ENCODE results near the gene SPACA7.

Gene SPACA7

DNA sequence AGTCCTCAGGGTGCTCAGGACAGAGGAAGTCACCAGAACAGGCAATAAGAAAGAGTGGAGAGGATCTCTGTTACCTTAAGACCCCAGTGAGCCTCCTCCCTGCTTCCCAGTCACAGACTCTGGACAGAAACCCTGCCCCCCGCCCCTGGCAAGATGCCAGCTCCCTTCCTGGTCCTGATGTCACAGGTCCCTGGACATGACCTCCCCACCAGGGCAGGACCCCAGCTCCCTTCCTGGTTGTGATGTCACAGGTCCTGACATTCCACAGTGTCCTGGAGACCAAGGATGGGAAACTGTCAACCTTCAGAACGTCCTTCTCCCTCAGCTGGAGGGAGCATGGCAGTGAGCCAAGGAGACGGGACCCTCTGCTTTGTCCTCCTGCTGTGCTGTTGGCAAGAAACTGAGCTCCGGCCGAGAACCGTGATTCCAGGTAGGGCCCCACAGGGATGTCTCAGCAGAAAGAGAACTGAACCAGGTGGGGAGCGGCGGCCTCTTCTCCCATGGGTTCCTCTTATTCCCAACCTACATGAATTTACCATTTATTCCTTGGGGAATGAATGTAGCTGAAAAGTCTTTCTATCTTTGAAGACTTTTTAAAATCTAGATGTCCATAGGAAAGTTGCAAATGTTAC lies at the start of gene SPACA7:
SPACA7 (plus strand) TSS at position 306 of the 632 bp plus-strand sequence; CDS start at position 337, 31 bp downstream.
- no peak for DNase-seq

DNA sequence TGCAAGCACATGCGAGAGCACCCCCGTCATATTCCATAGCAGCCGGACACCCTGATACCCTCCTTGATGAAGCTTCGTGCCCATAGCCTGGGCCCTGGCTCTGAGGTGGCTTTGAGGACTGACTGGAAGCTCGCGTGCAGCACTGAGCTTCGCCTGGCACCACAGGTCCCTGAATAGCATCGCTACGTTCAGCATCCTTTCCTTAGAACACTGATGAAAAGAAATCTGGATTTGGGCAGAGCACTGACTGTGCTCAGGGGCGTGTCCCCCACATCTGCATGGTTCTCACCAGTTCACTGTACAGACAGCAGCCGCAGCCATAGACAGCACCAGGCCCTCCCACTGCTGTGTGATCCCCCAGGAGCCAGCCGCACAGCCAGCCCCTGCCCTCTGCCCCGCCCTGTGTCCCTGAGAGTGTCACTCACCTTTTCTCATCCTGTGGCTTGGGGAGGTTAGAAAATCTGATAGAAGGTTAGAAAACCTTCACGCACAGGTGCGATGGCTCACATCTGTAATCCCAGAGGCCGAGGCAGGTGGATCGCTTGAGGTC lies 49.3 kb upstream of the SPACA7 start:
- DNase-seq = no peak

DNA sequence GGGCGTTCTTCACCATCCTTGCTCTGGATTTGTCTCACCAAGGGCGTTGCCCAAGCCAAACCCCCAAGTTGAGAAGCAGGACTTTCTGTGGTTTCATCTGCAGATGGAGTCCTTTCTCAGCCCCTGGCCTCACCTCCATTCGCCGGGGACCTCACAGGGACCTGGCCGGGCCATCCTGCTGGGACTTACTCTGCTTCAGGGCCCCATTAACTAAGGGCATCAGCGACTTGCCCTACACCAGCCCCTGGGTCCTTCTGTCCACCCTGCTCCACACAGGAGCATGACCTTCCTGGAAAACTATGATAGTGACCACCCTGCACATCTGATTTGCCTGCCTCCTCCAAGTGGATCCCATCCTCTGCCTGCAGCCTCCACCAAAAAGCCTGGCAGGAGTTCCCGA lies 47.2 kb upstream of the SPACA7 start:
- no peak for DNase-seq

DNA sequence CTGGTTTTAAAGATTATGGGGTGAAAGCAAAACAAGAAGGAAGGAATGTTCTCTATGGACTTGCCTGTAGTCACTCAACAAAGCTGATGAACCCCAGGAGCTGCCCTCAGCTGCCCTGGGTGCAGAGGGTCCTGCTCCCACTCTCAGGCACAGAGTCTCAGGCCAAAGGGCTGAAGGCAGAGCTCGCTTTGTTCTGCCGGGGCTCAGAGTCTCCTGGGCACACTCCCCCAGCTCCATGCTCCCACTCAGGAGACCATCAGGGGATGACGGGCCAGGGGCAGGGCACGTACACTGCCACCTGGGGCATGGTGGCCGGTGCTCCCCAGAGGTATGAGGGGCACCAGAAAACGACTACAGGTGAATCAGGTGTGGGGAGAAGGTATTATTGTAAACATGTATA lies 46.8 kb upstream of the SPACA7 start:
- no peak for DNase-seq

DNA sequence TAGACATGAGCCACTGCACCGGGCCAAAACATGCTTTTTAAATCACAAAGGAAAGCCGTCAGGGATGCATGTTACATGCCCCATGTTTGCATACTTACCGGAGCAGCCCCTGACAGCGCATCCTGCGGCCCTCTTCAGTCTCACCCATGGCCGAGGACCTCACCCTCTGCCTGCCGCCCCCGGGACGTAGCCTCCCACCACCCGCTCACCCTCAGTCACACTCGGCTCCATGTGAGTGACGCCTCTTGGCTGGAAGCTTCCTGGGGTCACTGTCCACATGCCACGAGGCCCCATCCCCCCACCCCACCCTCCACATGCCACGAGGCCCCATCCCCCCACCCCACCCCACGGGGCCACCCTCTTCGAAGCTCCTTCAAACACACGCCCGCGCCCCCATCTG lies 46.1 kb upstream of the SPACA7 start:
- DNase-seq = no peak

GRCh38 chr13:112330479-112331381 lies 45.4 kb upstream of the SPACA7 start:
- no peak for DNase-seq

DNA sequence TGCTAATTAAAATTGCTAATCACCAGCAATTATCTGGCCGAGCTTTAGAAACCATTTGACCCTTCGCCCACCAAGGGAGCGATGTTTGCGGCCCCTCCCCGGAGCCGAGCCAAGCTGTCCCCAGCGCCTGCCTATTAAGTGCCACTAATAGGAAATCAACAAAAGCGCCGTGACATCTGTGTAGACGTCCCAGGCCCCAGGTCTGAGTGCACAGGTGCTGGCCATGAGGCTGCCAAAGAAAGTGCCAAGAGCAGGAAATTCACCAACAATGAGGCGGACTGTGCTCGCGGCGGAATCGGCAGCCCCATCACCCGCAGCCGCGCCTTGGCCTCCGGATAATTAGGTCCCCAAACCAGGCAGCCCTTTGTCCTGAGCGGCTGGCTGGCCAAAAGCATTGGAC lies 44.5 kb upstream of the SPACA7 start:
- DNase-seq = no peak

- no peak for DNase-seq
These were observed 43.4 kb upstream of the SPACA7 start for GRCh38 chr13:112332727-112333126.

DNA sequence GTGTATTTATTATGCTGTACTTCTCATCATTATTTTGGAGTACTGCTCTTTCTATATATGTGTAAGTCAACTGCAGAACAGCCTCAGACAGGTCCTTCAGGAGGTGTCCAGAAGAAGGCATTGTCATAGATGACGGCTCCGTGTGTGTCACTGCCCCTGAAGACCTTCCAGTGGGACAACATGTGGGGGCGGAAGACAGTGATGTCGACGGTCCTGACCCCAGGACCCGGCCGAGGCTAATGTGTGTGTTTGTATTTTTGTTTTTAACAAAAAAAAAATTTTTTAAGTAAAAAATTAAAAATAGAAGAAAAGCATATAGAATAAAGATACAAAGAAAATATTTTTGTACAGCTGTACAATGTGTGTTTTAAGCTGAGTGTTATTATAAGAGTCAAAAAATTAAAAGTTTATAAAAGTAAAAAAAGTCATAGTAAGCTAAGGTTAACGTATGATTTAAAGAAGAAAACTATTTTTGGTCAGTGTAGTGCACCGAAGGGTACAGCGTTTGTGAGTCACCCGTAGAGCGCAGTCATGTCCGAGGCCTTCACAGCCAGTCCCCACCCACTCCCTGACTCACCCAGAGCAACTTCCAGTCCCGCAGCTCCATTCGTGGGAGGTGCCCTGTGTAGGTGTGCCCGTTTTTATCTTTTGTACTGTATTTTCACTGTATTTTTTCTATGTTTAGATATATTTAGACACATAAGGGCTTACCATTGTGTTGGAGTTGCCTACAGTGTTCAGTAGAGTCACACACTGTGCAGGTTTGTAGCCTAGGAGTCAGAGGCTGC lies 42.2 kb upstream of the SPACA7 start:
- DNase-seq = no peak

DNA sequence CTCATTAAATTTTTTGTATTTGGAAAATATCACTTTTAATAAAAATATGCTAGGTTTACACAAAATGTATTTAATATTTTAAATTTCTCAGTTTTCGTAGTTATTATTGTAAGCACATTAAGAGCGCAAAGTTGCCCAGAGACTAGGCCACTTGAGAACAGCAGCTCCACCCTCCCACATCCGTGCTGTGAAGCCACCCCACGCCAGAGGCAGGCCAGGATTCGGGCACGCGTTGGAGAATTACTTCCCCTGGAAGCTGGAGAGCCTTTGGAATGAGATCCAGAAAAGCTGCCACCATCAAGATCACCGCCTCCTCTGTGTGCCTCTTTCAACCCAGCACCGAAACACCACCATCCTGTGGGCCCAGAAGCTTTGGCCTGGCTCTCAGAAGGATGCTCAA lies 41.0 kb upstream of the SPACA7 start:
- DNase-seq = no peak

DNA sequence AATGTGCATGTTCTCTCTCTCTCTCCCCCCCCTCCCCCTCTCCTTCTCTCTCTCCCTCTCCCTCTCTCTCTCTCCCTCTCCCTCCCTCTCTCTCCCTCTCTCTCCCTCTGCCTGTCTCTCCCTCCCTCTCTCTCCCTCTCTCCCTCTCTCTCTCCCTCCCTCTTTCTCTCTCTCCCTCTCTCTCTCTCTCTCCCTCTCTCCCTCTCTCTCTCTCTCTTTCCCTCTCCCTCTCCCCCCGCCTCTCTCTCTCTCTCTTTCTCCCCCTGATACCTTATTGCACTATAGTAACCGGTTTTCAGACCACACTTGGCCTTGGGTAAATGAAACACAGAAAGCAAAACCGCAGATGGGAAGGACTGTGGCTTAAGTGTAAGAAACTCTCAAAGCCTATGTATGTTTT lies 34.7 kb upstream of the SPACA7 start:
- no peak for DNase-seq

DNA sequence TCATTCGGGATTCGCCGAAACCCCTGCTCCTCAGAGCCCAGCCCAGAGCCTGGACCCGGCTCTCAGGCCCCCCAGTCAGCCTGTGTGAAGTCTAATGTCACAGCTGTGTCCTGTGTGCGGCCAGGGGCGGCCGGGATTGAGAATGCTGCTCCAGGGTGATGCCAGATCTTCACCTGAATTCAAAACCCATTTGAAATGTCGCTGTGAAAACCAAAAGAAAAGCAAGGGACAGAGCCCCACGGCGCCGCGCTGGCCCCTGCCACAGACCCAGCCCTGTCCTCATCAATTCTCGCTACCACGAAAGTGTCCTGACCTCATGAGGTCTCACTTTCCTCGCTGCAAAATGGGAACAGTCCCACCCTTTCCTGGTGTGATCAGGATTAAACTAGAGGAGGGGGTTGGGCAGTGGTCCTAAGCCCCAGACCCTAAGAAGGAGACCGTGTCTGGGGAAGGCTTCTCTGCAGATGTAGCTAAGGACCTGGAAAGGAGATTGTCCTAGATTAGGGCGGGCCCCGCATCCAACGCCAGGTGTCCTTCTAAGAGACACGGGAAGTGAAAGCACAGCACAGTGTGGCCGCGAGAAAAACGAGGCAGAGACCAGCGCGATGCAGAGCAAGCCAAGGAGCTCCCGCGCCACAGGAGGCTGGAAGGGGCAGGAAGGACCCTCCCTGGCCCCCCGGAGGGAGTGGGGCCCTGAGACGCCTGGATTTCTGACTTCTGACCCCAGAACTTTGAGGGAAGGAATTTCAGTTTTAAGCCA lies 34.0 kb upstream of the SPACA7 start:
- no peak for DNase-seq

DNA sequence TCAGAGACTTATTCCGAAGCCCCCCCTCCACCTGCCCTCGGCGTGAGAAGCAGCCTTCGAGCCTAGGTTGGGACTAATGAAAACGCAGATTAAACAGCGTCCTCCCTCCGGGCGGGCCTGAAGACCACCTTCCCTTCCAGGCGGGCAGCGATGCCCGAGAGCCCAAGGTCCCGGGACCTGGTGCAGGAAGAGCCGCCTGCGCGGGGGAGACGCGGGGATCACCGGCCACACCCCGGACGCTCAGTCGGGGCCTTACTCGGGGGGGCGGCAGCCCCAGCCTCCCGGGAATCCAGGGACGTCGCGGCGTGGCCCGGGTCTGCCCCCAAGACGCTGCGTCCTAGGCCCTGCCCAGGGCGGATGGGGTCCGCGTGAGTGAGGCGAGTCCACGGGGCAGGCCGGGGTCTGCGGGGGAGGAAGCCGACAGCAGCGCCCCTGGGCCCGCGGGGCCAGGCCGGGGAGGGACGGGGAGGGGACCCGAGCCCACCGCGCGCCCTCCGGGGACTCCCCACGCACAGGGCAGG lies 33.3 kb upstream of the SPACA7 start:
- DNase-seq = no peak

DNA sequence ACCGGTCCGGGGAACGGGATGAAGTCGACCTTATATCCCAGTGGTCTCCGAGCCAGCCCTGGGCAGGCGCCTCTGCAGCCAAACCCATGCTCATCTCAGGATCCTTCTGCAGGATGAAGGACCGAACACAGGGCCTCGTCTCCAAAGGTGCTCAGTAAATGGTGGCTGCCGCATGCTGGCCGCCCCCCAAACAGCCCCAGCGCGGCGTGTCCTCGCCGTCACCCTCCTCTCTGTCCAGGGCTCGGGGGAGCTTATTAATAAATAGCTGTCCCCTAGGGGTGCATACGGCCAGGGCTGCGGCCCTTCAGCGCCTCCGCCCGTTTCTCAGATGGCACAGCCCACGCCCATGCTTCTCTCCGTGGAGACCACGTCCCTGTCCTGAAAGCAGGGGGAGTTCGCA lies 32.6 kb upstream of the SPACA7 start:
- DNase-seq = no peak

- no peak for DNase-seq
These were observed 30.4 kb upstream of the SPACA7 start for GRCh38 chr13:112345826-112346172.

DNA sequence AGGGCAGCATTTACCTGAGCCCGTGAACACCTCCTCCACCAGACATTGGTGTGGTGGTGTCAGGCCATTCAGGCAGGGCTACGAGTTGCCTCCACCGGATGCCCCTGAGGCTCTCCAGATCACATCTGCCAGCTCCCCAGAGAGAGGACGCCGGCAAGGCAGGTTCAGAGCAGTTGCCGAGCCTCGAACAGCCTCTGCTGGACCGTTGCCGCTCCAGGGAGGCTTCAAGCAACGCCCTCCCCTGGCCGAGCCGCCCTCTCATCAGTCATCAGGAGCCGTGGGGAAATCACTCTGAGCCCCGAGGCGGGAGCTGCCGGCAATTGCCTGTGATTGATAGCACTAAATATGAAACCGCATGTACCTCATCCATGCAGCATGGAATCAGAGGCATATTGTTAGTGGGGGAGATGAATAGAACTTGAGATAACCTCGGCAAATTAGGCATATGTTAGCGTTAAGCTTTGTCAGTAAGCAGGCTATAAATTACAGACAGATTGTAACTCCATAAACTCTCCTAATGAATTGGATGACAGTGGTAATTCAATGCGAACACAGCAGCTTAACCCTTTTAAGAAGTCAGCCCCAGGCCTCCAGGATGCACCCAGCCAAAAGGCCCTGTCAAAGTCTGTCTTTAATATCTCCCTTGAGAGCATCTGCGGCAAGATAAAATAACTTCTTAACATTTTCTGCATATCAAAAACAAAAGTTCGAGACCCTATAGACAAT lies 29.8 kb upstream of the SPACA7 start:
- no peak for DNase-seq

DNA sequence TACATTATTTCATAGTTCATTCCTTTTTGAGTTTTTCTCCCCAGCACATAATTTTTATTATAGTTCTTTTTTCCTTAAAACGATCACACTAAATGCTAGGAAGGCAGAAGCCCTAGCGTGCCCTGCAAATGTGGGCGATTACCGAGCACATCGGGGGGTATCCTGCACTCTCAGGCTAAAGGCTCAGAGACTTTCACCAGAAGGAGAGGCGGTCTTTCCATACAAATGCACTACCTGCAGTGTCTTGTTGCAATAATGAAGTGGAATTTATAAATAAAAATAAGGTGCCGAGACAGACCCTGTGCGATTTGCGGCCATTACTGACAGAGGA lies 29.3 kb upstream of the SPACA7 start:
- no peak for DNase-seq

DNA sequence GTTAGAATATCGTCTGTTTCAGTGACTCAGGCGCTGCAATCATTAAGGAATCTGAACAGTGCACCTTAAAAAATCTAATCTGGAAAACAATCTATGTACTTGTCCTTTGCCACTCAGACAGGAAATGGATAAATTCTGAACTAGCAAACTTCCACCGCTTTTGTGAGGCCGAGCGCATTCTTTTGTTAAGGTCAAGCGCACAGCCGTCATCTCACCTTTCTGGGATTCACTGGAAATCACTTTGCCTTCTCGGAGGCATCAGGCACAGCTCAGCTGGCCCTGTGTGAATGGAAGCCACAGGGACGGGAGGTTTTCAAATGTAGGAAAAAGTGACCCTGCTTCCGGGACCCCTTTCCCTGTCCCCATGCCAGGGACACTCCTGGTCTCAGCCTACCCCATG lies 28.2 kb upstream of the SPACA7 start:
- no peak for DNase-seq

GRCh38 chr13:112348642-112349345 lies 27.4 kb upstream of the SPACA7 start:
- DNase-seq = no peak

- no peak for DNase-seq
These were observed 26.5 kb upstream of the SPACA7 start for GRCh38 chr13:112349681-112350080.

GRCh38 chr13:112350300-112350699 lies 25.9 kb upstream of the SPACA7 start:
- no peak for DNase-seq

Measured in activated CD4-positive, alpha-beta T cell treated with anti-CD3 and anti-CD28 coated beads, Interleukin-2, Interleukin-6, amounts not matched to agents 100 ng/mL and 50 ng/mL, durations not matched to agents 16 hours and 8 hours (primary cell).